H54 (cell line): ENCODE data around the gene MRPL17.

ENCODE experiments used
- DNase-seq: peaks from one replicate; pipeline ENCODE4 v3.0.0; 2011; ENCODE audit warnings: low spot score, mixed read lengths; ENCODE audit not compliant: insufficient read length
- FAIRE-seq: peaks from 3 replicates; lab custom pipeline; 2011; peaks lifted over from hg19 to GRCh38; lab: Jason Lieb, UNC
- POLR2A ChIP-seq: IDR thresholded peaks from 2 replicates; pipeline ENCODE4 v1.6.1; 2011; ENCODE audit warnings: low read depth, mild to moderate bottlenecking, low read length

MRPL17 gene

GRCh38 chr11:6654281-6655019 lies 28.7 kb downstream of the MRPL17 start:
- FAIRE-seq, result no peak
- DNase-seq, result no peak
- TF ChIP-seq POLR2A, result no peak

- no peak for TF ChIP-seq POLR2A
- no peak for DNase-seq
- FAIRE-seq, result no peak
Measured at GRCh38 chr11:6653656-6654055, 29.5 kb downstream of the MRPL17 start.

GRCh38 chr11:6653097-6653496 lies 30.0 kb downstream of the MRPL17 start:
- FAIRE-seq, result no peak
- TF ChIP-seq POLR2A, result no peak
- DNase-seq, result no peak

GRCh38 chr11:6652182-6652581 lies 31.0 kb downstream of the MRPL17 start:
- TF ChIP-seq POLR2A, result no peak
- DNase-seq (no peak), FAIRE-seq (no peak)

GRCh38 chr11:6650980-6651379 lies 32.2 kb downstream of the MRPL17 start:
- FAIRE-seq (no peak), DNase-seq (no peak)
- TF ChIP-seq POLR2A, result no peak

GRCh38 chr11:6650104-6650503 lies 33.0 kb downstream of the MRPL17 start:
- no peak for FAIRE-seq
- no peak for DNase-seq
- TF ChIP-seq POLR2A, result no peak

- no peak for TF ChIP-seq POLR2A
Measured at GRCh38 chr11:6648501-6648900, 34.6 kb downstream of the MRPL17 start.

GRCh38 chr11:6647836-6648235 lies 35.3 kb downstream of the MRPL17 start:
- no peak for DNase-seq
- TF ChIP-seq POLR2A, result no peak
- no peak for FAIRE-seq

More at GRCh38 chr11:6648501-6648900, 34.6 kb downstream of the MRPL17 start:
- no peak for DNase-seq
- FAIRE-seq, result no peak

GRCh38 chr11:6646918-6647679 lies 36.0 kb downstream of the MRPL17 start:
- FAIRE-seq (no peak), DNase-seq (no peak)
- TF ChIP-seq POLR2A, result no peak

GRCh38 chr11:6646576-6646917 lies 36.6 kb downstream of the MRPL17 start:
- no peak for TF ChIP-seq POLR2A
- DNase-seq (no peak), FAIRE-seq (no peak)

GRCh38 chr11:6646071-6646470 lies 37.1 kb downstream of the MRPL17 start:
- FAIRE-seq (no peak), DNase-seq (no peak)
- no peak for TF ChIP-seq POLR2A

GRCh38 chr11:6642957-6643356 lies 40.2 kb downstream of the MRPL17 start:
- FAIRE-seq, result no peak
- DNase-seq, result no peak
- TF ChIP-seq POLR2A, result no peak

- TF ChIP-seq POLR2A, result no peak
- no peak for FAIRE-seq
Measured at GRCh38 chr11:6640985-6641701, 42.0 kb downstream of the MRPL17 start.

More at GRCh38 chr11:6640985-6641701, 42.0 kb downstream of the MRPL17 start:
- no peak for DNase-seq
